Activated CD8-positive, alpha-beta memory T cell treated with anti-CD3 and anti-CD28 coated beads for 36 hours (primary cell): ENCODE results near the gene ABCA7. TPM values are rescaled to one million over a fixed set of nuclear protein-coding genes. Genes with fewer than 3 reads are reported as not detected.

Source experiments
- CTCF ChIA-PET: fragments of 350-600 bp; sonication (Branson Sonifier 250); formaldehyde crosslinking; loops from one replicate; lab custom pipeline; 2021; ENCODE audit warnings: antibody characterized with exemption; lab: Charles Lee
- POLR2A ChIA-PET: fragments of 350-600 bp; sonication (Branson Sonifier 250); formaldehyde crosslinking; loops from one replicate; lab custom pipeline; 2021; ENCODE audit warnings: antibody characterized with exemption; lab: Charles Lee
- total RNA-seq, 2 experiments: library from RNA; stranded (reverse); gene quantifications; one replicate each; pipeline ENCODE4 v1.2.3, GENCODE V29; 2021

ABCA7 gene
- total RNA-seq, 2 experiments from 2014 or later, result 16.1 to 17.2 TPM

GRCh38 chr19:1060689-1061088, 20.8 kb downstream of the ABCA7 start:
- CTCF ChIA-PET, result interaction anchor here (0.7 to 1.1 kb wide), 2 partner anchors 17 to 65 kb away, joined by 3 read pairs; no protein-coding TSS in a partner anchor

GRCh38 chr19:1061987-1062386, 22.1 kb downstream of the ABCA7 start:
- POLR2A ChIA-PET, result interaction anchor here (0.5 to 0.6 kb wide), 2 partner anchors 13 to 375 kb away, joined by 9 to 11 read pairs; no protein-coding TSS in a partner anchor
- CTCF ChIA-PET, result no interaction called here

More at GRCh38 chr19:1060689-1061088, 20.8 kb downstream of the ABCA7 start:
- POLR2A ChIA-PET, result no interaction called here

- ChIA-PET POLR2A (interaction anchor here (0.5 to 0.6 kb wide), 2 partner anchors 13 to 375 kb away, joined by 9 to 11 read pairs; no protein-coding TSS in a partner anchor), CTCF (no interaction called here)
These were observed 22.6 kb downstream of the ABCA7 start for GRCh38 chr19:1062387-1063029.

GRCh38 chr19:1063030-1063908, 23.4 kb downstream of the ABCA7 start:
- ChIA-PET POLR2A (no interaction called here), CTCF (interaction anchor here (2.5 kb wide), 1 partner anchor 19 kb away, joined by 11 read pairs; no protein-coding TSS in a partner anchor)

- ChIA-PET POLR2A (interaction anchor here (0.6 to 1.1 kb wide), 5 partner anchors 15 to 44 kb away, joined by 3 to 6 read pairs (median 4); no protein-coding TSS in a partner anchor), CTCF (interaction anchor here (0.6 to 2.5 kb wide), 17 partner anchors 8 to 309 kb away, joined by 3 to 15 read pairs (median 4); partner anchors contain the start of gene WDR18)
These were observed 24.2 kb downstream of the ABCA7 start for GRCh38 chr19:1063909-1064660.

- ChIA-PET CTCF (interaction anchor here (0.6 to 2.5 kb wide), 19 partner anchors 9 to 308 kb away, joined by 3 to 15 read pairs (median 4); partner anchors contain the start of genes RNU6-2 and WDR18), POLR2A (interaction anchor here (0.6 to 1.1 kb wide), 5 partner anchors 15 to 43 kb away, joined by 3 to 6 read pairs (median 4); no protein-coding TSS in a partner anchor)
These were observed 25.0 kb downstream of the ABCA7 start for GRCh38 chr19:1064661-1065605.

- ChIA-PET CTCF (interaction anchor here (0.7 to 2.2 kb wide), 11 partner anchors 22 to 137 kb away, joined by 3 to 10 read pairs (median 4); partner anchors contain the start of gene WDR18), POLR2A (interaction anchor here (1.0 kb wide), 1 partner anchor 15 kb away, joined by 3 read pairs; no protein-coding TSS in a partner anchor)
These were observed 25.8 kb downstream of the ABCA7 start for GRCh38 chr19:1065606-1066109.

- CTCF ChIA-PET, result interaction anchor here (0.7 to 2.5 kb wide), 15 partner anchors 11 to 200 kb away, joined by 3 to 17 read pairs (median 5); partner anchors contain the start of gene WDR18
These were observed 26.4 kb downstream of the ABCA7 start for GRCh38 chr19:1066251-1066747.

GRCh38 chr19:1066748-1067340, 26.9 kb downstream of the ABCA7 start, which contains the start of gene ARHGAP45:
Gene ARHGAP45, plus strand, starts transcription at chr19:1067167. Its CDS starts 239 bp downstream, at chr19:1067406.
- ChIA-PET POLR2A (interaction anchor here (0.5 to 3.3 kb wide), 15 partner anchors 10 to 202 kb away, joined by 3 to 23 read pairs (median 6); partner anchors contain the start of genes ABCA7, CIRBP, CNN2 and GPX4), CTCF (interaction anchor here (0.9 to 2.5 kb wide), 15 partner anchors 10 to 200 kb away, joined by 3 to 17 read pairs (median 5); partner anchors contain the start of genes GPX4 and WDR18)

More at GRCh38 chr19:1066251-1066747, 26.4 kb downstream of the ABCA7 start:
- POLR2A ChIA-PET, result interaction anchor here (0.5 to 3.3 kb wide), 8 partner anchors 10 to 65 kb away, joined by 3 to 23 read pairs (median 12); partner anchors contain the start of genes ABCA7, CNN2 and GPX4

- POLR2A ChIA-PET, result interaction anchor here (0.5 to 3.3 kb wide), 15 partner anchors 9 to 201 kb away, joined by 3 to 23 read pairs (median 6); partner anchors contain the start of genes ABCA7, CIRBP, CNN2 and GPX4
- CTCF ChIA-PET, result interaction anchor here (0.9 to 2.5 kb wide), 16 partner anchors 10 to 199 kb away, joined by 3 to 17 read pairs (median 5); partner anchors contain the start of gene GPX4
These were observed 27.5 kb downstream of the ABCA7 start for GRCh38 chr19:1067341-1067957.

GRCh38 chr19:1068009-1069001, 28.4 kb downstream of the ABCA7 start:
- ChIA-PET CTCF (interaction anchor here (1.1 to 2.5 kb wide), 13 partner anchors 9 to 198 kb away, joined by 3 to 17 read pairs (median 7); partner anchors contain the start of gene GPX4), POLR2A (interaction anchor here (0.5 to 3.3 kb wide), 12 partner anchors 8 to 63 kb away, joined by 3 to 23 read pairs (median 8); partner anchors contain the start of genes ABCA7, CNN2 and GPX4)

GRCh38 chr19:1069009-1069779, 29.3 kb downstream of the ABCA7 start:
- ChIA-PET POLR2A (interaction anchor here (2.7 to 3.3 kb wide), 2 partner anchors 7 to 35 kb away, joined by 21 to 23 read pairs; partner anchors contain the start of gene GPX4), CTCF (interaction anchor here (2.0 to 2.5 kb wide), 2 partner anchors 13 to 34 kb away, joined by 7 to 8 read pairs; partner anchors contain the start of gene GPX4)

GRCh38 chr19:1070576-1070930, 30.6 kb downstream of the ABCA7 start:
- ChIA-PET CTCF (interaction anchor here (0.7 kb wide), 1 partner anchor 89 kb away, joined by 3 read pairs; no protein-coding TSS in a partner anchor), POLR2A (interaction anchor here (0.6 kb wide), 1 partner anchor 67 kb away, joined by 3 read pairs; no protein-coding TSS in a partner anchor)
